Endothelial cell of umbilical vein (primary cell): Measurements from ENCODE around the gene LINC01488.

ENCODE experiments used
- EZH2 ChIP-seq: IDR thresholded peaks from 2 replicates; pipeline ENCODE4 v1.6.1; 2012; ENCODE audit warnings: borderline replicate concordance, low read depth, mild to moderate bottlenecking, moderate library complexity, low read length, inconsistent platforms; ENCODE audit not compliant: severe bottlenecking
- POLR2A ChIP-seq: IDR thresholded peaks from 2 replicates; pipeline ENCODE4 v1.6.1; 2012; ENCODE audit warnings: low read depth, mild to moderate bottlenecking, control low read depth, low read length
- POLR2AphosphoS5 ChIP-seq: IDR thresholded peaks from 2 replicates; pipeline ENCODE4 v1.6.1; 2012; ENCODE audit warnings: low read depth, mild to moderate bottlenecking, control low read depth, low read length, moderate library complexity; ENCODE audit not compliant: insufficient read depth
- TF ChIP-seq, protein P1 (sequence below), 2 donors: IDR thresholded peaks; 1 replicate in 1 of 2; 2 replicates in 1 of 2; pipeline ENCODE4 v1.5.1; 2011; ENCODE audit warnings: low read length in 2 of 2, mild to moderate bottlenecking in 2 of 2, moderate library complexity in 2 of 2, control low read depth in 1 of 2, inconsistent platforms in 1 of 2, low read depth in 1 of 2; ENCODE audit not compliant: insufficient read depth in 1 of 2; ENCODE audit errors: extremely low read depth in 1 of 2

DNA sequence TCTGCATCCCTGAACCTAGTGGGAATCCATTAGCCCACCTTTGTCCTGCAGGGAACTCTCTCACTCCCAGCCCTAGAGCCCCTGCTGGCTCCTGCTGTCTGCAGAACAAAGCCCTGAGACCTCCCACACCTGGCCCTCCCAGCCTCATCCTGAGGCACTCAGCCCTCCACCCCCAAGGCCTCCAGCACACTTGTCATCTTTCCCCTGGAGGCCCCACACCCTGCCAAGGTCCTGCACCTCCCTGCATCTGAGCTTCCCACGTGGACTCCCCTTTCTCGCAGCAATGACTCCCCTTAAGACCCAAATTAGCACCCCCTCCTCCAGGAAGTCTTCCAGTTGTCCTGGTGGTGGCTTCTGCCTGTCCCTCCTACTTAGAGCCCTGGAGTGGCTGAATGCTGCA lies 42.3 kb upstream of the LINC01488 start:
- TF ChIP-seq, protein P1, sequence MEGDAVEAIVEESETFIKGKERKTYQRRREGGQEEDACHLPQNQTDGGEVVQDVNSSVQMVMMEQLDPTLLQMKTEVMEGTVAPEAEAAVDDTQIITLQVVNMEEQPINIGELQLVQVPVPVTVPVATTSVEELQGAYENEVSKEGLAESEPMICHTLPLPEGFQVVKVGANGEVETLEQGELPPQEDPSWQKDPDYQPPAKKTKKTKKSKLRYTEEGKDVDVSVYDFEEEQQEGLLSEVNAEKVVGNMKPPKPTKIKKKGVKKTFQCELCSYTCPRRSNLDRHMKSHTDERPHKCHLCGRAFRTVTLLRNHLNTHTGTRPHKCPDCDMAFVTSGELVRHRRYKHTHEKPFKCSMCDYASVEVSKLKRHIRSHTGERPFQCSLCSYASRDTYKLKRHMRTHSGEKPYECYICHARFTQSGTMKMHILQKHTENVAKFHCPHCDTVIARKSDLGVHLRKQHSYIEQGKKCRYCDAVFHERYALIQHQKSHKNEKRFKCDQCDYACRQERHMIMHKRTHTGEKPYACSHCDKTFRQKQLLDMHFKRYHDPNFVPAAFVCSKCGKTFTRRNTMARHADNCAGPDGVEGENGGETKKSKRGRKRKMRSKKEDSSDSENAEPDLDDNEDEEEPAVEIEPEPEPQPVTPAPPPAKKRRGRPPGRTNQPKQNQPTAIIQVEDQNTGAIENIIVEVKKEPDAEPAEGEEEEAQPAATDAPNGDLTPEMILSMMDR (IDR thresholded peaks at IDR 0.05; ENCODE audit: extremely low read depth in 1 of 2, insufficient read depth in 1 of 2, low read depth in 1 of 2, low read length in 2 of 2) = no peak
- TF ChIP-seq EZH2 (no peak), POLR2A (no peak), POLR2AphosphoS5 (no peak)
